Lung (tissue), 12 donors: ENCODE results near the gene ZBP1. TPM values are rescaled to one million over a fixed set of nuclear protein-coding genes. Genes with fewer than 3 reads are reported as not detected.

Experiments used
- ATAC-seq: fragments of 200-7000 bp; cut with Tn5 transposase; one replicate; pipeline ENCODE4 v1.9.1; 2020; ENCODE audit warnings: moderate number of reproducible peaks; ENCODE audit not compliant: insufficient read depth, low FRiP score
- DNase-seq, 3 donors: peaks; one replicate each; pipeline ENCODE4 v3.0.0-alpha.2; 2013 to 2017
- H3K27ac ChIP-seq, 2 donors: one replicate each; pipeline ENCODE4 v1.5.1; 2013; ENCODE audit warnings: mild to moderate bottlenecking in 2 of 2, moderate library complexity in 2 of 2, control low read depth in 1 of 2, inconsistent platforms in 1 of 2, low read depth in 1 of 2, low read length in 1 of 2
- H3K27me3 ChIP-seq, 3 donors: one replicate each; pipeline ENCODE4 v1.5.1; 2013; ENCODE audit warnings: low read length in 2 of 3; ENCODE audit not compliant: control insufficient read depth in 3 of 3, insufficient read depth in 3 of 3
- H3K36me3 ChIP-seq, 4 donors: one replicate each; pipeline ENCODE4 v1.5.1; 2013; ENCODE audit warnings: low read length in 4 of 4, mild to moderate bottlenecking in 1 of 4, moderate library complexity in 1 of 4; ENCODE audit not compliant: control insufficient read depth in 4 of 4, insufficient read depth in 4 of 4
- H3K4me1 ChIP-seq, 5 donors: one replicate each; pipeline ENCODE4 v1.5.1; 2013; ENCODE audit warnings: low read length in 5 of 5, mild to moderate bottlenecking in 2 of 5, moderate library complexity in 1 of 5; ENCODE audit not compliant: control insufficient read depth in 5 of 5, insufficient read depth in 5 of 5
- H3K4me3 ChIP-seq: one replicate; pipeline ENCODE4 v1.5.1; 2013; ENCODE audit warnings: mild to moderate bottlenecking, control low read depth, moderate library complexity
- H3K9ac ChIP-seq, 2 donors: one replicate each; pipeline ENCODE4 v1.5.1; 2013; ENCODE audit warnings: low read length in 2 of 2, control low read depth in 1 of 2; ENCODE audit not compliant: insufficient read depth in 1 of 2
- H3K9me3 ChIP-seq, 4 donors: one replicate each; pipeline ENCODE4 v1.5.1; 2013; ENCODE audit warnings: low read length in 3 of 4, mild to moderate bottlenecking in 1 of 4, moderate library complexity in 1 of 4; ENCODE audit not compliant: control insufficient read depth in 4 of 4, insufficient read depth in 3 of 4
- WGBS, 2 donors: extraction: QIAGEN DNeasy Blood & Tissue Kit; methylation state at CpG; one replicate each; pipeline ENCODE4 v1.1.7; 2013; 5-methylcytosine and 5-hydroxymethylcytosine counted together
- polyA plus RNA-seq, 2 donors: library from polyadenylated mRNA; stranded (reverse); fragments of 200-250 nt; gene quantifications; one replicate each; pipeline ENCODE4 v1.2.1, GENCODE V29; 2013
- total RNA-seq, 2 donors: library from RNA; depleted of rRNA in 1 of 2; stranded (reverse); fragments of >200 nt in 1 of 2; gene quantifications; one replicate each; pipeline ENCODE4 v1.2.1, GENCODE V29; 2014 to 2021
- TF ChIP-seq, protein P1 (sequence below): IDR thresholded peaks from 2 replicates; pipeline ENCODE4 v1.5.1; 2012; ENCODE audit warnings: mild to moderate bottlenecking; ENCODE audit errors: control extremely low read depth, extremely low read depth
- donor health status: control.
- donor health status: control.
- donor health status: Bipolar disorder and iron deficiency.
- donor health status: healthy.
- donor health status: DM: yes; HTN: yes; CAD: no.

The ZBP1 gene
- total and polyA plus RNA-seq, 4 donors, result 1.3 to 5.3 (median 2.5) TPM

- H3K4me1 ChIP-seq, result peaks cover 0 to 6% (median 0%) of the 10 kb centered on the region in 5 donors
- no peak overlapping the region for H3K27ac ChIP-seq
- no peaks in the 10 kb centered on the region for H3K36me3 ChIP-seq
- TF ChIP-seq, protein P1, sequence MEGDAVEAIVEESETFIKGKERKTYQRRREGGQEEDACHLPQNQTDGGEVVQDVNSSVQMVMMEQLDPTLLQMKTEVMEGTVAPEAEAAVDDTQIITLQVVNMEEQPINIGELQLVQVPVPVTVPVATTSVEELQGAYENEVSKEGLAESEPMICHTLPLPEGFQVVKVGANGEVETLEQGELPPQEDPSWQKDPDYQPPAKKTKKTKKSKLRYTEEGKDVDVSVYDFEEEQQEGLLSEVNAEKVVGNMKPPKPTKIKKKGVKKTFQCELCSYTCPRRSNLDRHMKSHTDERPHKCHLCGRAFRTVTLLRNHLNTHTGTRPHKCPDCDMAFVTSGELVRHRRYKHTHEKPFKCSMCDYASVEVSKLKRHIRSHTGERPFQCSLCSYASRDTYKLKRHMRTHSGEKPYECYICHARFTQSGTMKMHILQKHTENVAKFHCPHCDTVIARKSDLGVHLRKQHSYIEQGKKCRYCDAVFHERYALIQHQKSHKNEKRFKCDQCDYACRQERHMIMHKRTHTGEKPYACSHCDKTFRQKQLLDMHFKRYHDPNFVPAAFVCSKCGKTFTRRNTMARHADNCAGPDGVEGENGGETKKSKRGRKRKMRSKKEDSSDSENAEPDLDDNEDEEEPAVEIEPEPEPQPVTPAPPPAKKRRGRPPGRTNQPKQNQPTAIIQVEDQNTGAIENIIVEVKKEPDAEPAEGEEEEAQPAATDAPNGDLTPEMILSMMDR, result no peak
- WGBS, 2 donors, result 72% methylated on average over 10 of the region's 10 CpGs
- H3K4me3 ChIP-seq, result no peak overlapping the region
- no peak overlapping the region for H3K9ac ChIP-seq
- DNase-seq (no peak), ATAC-seq (no peak)
- peaks cover 0 to 8% (median 0%) of the 10 kb centered on the region in 3 donors for H3K27me3 ChIP-seq
- H3K9me3 ChIP-seq, result no peaks in the 10 kb centered on the region
Observed at GRCh38 chr20:57566803-57567459, 53.3 kb downstream of the ZBP1 start.

DNA sequence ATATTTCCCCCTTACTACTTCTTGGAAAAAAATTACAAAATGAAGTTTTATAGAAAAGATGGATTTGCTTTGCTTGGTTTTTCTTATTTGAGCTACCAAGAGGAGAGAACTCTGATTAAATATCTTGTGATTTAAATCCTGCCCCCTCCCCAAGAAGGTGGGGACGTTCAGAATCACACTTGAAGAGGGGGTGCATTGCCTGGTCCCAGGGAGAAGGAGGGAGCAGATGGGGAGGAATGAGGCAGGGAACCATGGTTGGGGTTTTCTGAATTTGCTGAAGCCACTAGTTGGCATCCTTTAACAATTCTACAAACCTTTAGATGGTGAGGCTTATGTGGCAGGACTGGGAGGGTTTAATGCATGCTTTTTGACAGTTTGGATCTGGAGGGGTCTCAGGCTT lies 53.8 kb downstream of the ZBP1 start:
- Histone ChIP-seq H3K9me3 (no peaks in the 10 kb centered on the region), H3K4me1 (peaks cover 0 to 6% (median 0%) of the 10 kb centered on the region in 5 donors), H3K9ac (no peak overlapping the region), H3K36me3 (no peaks in the 10 kb centered on the region), H3K27ac (no peak overlapping the region), H3K4me3 (no peak overlapping the region), H3K27me3 (peaks cover 0 to 8% (median 0%) of the 10 kb centered on the region in 3 donors)
- DNase-seq (no peak), ATAC-seq (no peak)
- TF ChIP-seq, protein P1, result no peak
- 30 to 34% methylated on average over 1 of the region's 1 CpG for WGBS, 2 donors

GRCh38 chr20:57564951-57565642 lies 55.1 kb downstream of the ZBP1 start:
- no peaks in the 10 kb centered on the region for H3K9me3 ChIP-seq
- TF ChIP-seq, protein P1, result no peak
- no peak overlapping the region for H3K9ac ChIP-seq
- DNase-seq (no peak), ATAC-seq (no peak)
- H3K4me1 ChIP-seq, result no peaks in the 10 kb centered on the region
- peaks cover 0 to 8% (median 0%) of the 10 kb centered on the region in 3 donors for H3K27me3 ChIP-seq
- no peak overlapping the region for H3K27ac ChIP-seq
- H3K36me3 ChIP-seq, result no peaks in the 10 kb centered on the region
- WGBS, 2 donors, result 87 to 95% methylated on average over 11 of the region's 11 CpGs
- H3K4me3 ChIP-seq, result no peak overlapping the region
